HepG2 (cell line): ENCODE data around the gene TMEFF2. TPM values are rescaled to one million over a fixed set of nuclear protein-coding genes. Genes with fewer than 3 reads are reported as not detected.
A peak's percentile ranks its signal among the peaks of the same experiment; 100 is the strongest.

Experiments
- AHDC1 ChIP-seq: sonication (generic); formaldehyde crosslinking; IDR thresholded peaks from 2 replicates; pipeline ENCODE4 v1.5.1; 2020; ENCODE audit warnings: mild to moderate bottlenecking, missing genetic modification reagents, borderline replicate concordance
- FOSL2 ChIP-seq: sonication (generic); formaldehyde crosslinking; IDR thresholded peaks from 2 replicates; pipeline ENCODE4 v1.4.0; 2020; ENCODE audit warnings: missing genetic modification reagents
- FOXA3 ChIP-seq: IDR thresholded peaks from 2 replicates; pipeline ENCODE4 v1.6.1; 2016; ENCODE audit warnings: missing genetic modification reagents, missing compliant biosample characterization
- HMGXB3 ChIP-seq: sonication (generic); formaldehyde crosslinking; IDR thresholded peaks from 2 replicates; pipeline ENCODE4 v1.4.0; 2020; ENCODE audit warnings: missing genetic modification reagents, borderline replicate concordance
- HOMEZ ChIP-seq: IDR thresholded peaks from 2 replicates; pipeline ENCODE4 v1.6.1; 2016; ENCODE audit warnings: low read depth
- PATZ1 ChIP-seq: sonication (generic); formaldehyde crosslinking; IDR thresholded peaks from 2 replicates; pipeline ENCODE4 v1.4.0; 2020; ENCODE audit warnings: missing genetic modification reagents
- SMARCE1 ChIP-seq: fragments of 450-650 bp; IDR thresholded peaks from 2 replicates; pipeline ENCODE4 v1.6.1; 2017; ENCODE audit warnings: borderline replicate concordance
- SMYD3 ChIP-seq: sonication (generic); formaldehyde crosslinking; IDR thresholded peaks from 2 replicates; pipeline ENCODE4 v1.8.1; 2023; ENCODE audit warnings: mild to moderate bottlenecking, missing genetic modification reagents
- SNRNP70 ChIP-seq: fragments of 200-400 bp; formaldehyde crosslinking; IDR thresholded peaks from 2 replicates; pipeline ENCODE4 v1.6.1; 2017; ENCODE audit warnings: mild to moderate bottlenecking, low read depth, low read length, moderate library complexity
- SPEN ChIP-seq: sonication (generic); formaldehyde crosslinking; IDR thresholded peaks from 2 replicates; pipeline ENCODE4 v1.5.1; 2020; ENCODE audit warnings: low read depth, mild to moderate bottlenecking, missing genetic modification reagents
- TCF7L2 ChIP-seq: IDR thresholded peaks from 2 replicates; pipeline ENCODE4 v1.6.1; 2011; ENCODE audit warnings: mild to moderate bottlenecking, low read depth, low read length, moderate library complexity
- ZBTB7B ChIP-seq: sonication (generic); formaldehyde crosslinking; IDR thresholded peaks from 2 replicates; pipeline ENCODE4 v1.4.0; 2020; ENCODE audit warnings: missing genetic modification reagents
- ZNF225 ChIP-seq: sonication (generic); formaldehyde crosslinking; IDR thresholded peaks from 2 replicates; pipeline ENCODE4 v1.4.0; 2020; ENCODE audit warnings: mild to moderate bottlenecking, missing genetic modification reagents
- ZNF331 ChIP-seq: sonication (generic); formaldehyde crosslinking; IDR thresholded peaks from 2 replicates; pipeline ENCODE4 v1.4.0; 2020; ENCODE audit warnings: missing genetic modification reagents
- ZNF670 ChIP-seq: sonication (generic); formaldehyde crosslinking; IDR thresholded peaks from 2 replicates; pipeline ENCODE4 v1.8.0; 2022; ENCODE audit warnings: mild to moderate bottlenecking, missing genetic modification reagents, borderline replicate concordance
- ZNF724P ChIP-seq: sonication (generic); formaldehyde crosslinking; IDR thresholded peaks from 2 replicates; pipeline ENCODE4 v1.8.0; 2022; ENCODE audit warnings: missing genetic modification reagents, borderline replicate concordance
- polyA plus RNA-seq, 8 experiments: library from polyadenylated mRNA; depleted of rRNA in 3 of 8; stranded (reverse) in 7 of 8; unstranded in 1 of 8; fragments of >200 nt; fragmentation: Illumina TruSeq in 4 of 8; extraction: Trizol in 4 of 8; gene quantifications; 2 replicates each; pipeline versions ENCODE4 v1.2.1 to v1.2.3, GENCODE V29; 2011 to 2016; ENCODE audit warnings: low read depth in 4 of 8, missing spikeins in 1 of 8, mixed read lengths in 1 of 8; ENCODE audit not compliant: insufficient read depth in 1 of 8
- total RNA-seq, 5 experiments: library from RNA; depleted of rRNA; stranded (reverse); fragments of >200 nt; fragmentation: Illumina TruSeq; extraction: Trizol; gene quantifications; 2 replicates each; pipeline ENCODE4 v1.2.3, GENCODE V29; 2016; ENCODE audit warnings: low read depth in 1 of 5

TMEFF2 gene
- total and polyA plus RNA-seq, 2 of the 13 experiments (the other 11 are each of a cell fraction or from before 2014, with no cell fraction given): not detected

- TF ChIP-seq AHDC1 (CRISPR knock-in tag) (peak; percentile 58; the same call in 1 of the 2 replicates), ZNF331 (no peak), SPEN (CRISPR knock-in tag) (no peak), ZNF724P (CRISPR knock-in tag) (no peak), HOMEZ (CRISPR knock-in tag) (peak; percentile 61; the same call in 1 of the 2 replicates), PATZ1 (CRISPR knock-in tag) (no peak), FOSL2 (CRISPR knock-in tag) (0 out of 2 replicates have a peak, but pooled peaks have one; percentile 24), SMYD3 (0 out of 2 replicates have a peak, but pooled peaks have one; percentile 23), HMGXB3 (CRISPR knock-in tag) (no peak), ZBTB7B (CRISPR knock-in tag) (no peak), SMARCE1 (no peak), ZNF670 (CRISPR knock-in tag) (no peak), TCF7L2 (0 out of 2 replicates have a peak, but pooled peaks have one; percentile 33), FOXA3 (CRISPR knock-in tag) (peak; percentile 74), SNRNP70 (no peak), ZNF225 (no peak)
Observed at GRCh38 chr2:191917430-191917881, 277.3 kb downstream of the TMEFF2 start (continued).
